NCI-H146 treated with DMSO at 0.1 percent for 48 hours (cell line): ENCODE measurements around the gene APBA3.
"Not testable (repeated sequence)": the region's sequence is repeated elsewhere in the genome, so short reads cannot be mapped to it uniquely, and the experiment has no call there.

Experiments
- DNase-seq: peaks from one replicate; lab custom pipeline; 2025; ENCODE audit not compliant: unreplicated experiment; lab: John Stamatoyannopoulos, UW

Gene APBA3

GRCh38 chr19:3771906-3772455 lies 10.5 kb upstream of the APBA3 start, which contains the start of gene RAX2:
RAX2 (minus strand) TSS chr19:3772228; CDS start chr19:3771742, 486 bp downstream.
- no peak for DNase-seq

GRCh38 chr19:3771000-3771905 lies 9.8 kb upstream of the APBA3 start:
- DNase-seq, result no peak

- no peak for DNase-seq
These were observed 8.9 kb upstream of the APBA3 start for GRCh38 chr19:3770136-3770999.

- DNase-seq, result no peak
These were observed 8.0 kb upstream of the APBA3 start for GRCh38 chr19:3769494-3769893.

GRCh38 chr19:3768748-3769099 lies 7.2 kb upstream of the APBA3 start:
- no peak for DNase-seq

GRCh38 chr19:3768015-3768747 lies 6.7 kb upstream of the APBA3 start:
- no peak for DNase-seq

GRCh38 chr19:3767050-3767449 lies 5.6 kb upstream of the APBA3 start:
- no peak for DNase-seq

- no peak for DNase-seq
These were observed 5.0 kb upstream of the APBA3 start for GRCh38 chr19:3766520-3766919.

GRCh38 chr19:3765757-3766156 lies 4.3 kb upstream of the APBA3 start:
- DNase-seq, result not testable (repeated sequence)

GRCh38 chr19:3765121-3765520 lies 3.6 kb upstream of the APBA3 start:
- DNase-seq, result no peak

GRCh38 chr19:3762501-3763459 lies 1.3 kb upstream of the APBA3 start, which contains the start of gene MRPL54:
MRPL54 (plus strand) TSS chr19:3762682; CDS start chr19:3762701, 19 bp downstream.
- DNase-seq, result peak; percentile 89

- no peak for DNase-seq
These were observed 610 bp upstream of the APBA3 start for GRCh38 chr19:3762130-3762473.

- no peak for DNase-seq
These were observed 576 bp downstream of the APBA3 start for GRCh38 chr19:3760871-3761361.

- DNase-seq, result no peak
These were observed 1.8 kb downstream of the APBA3 start for GRCh38 chr19:3759482-3760254.

- not testable (repeated sequence) for DNase-seq
These were observed 3.2 kb downstream of the APBA3 start for GRCh38 chr19:3758297-3758696.

- DNase-seq, result not testable (repeated sequence)
These were observed 3.8 kb downstream of the APBA3 start for GRCh38 chr19:3757705-3758104.

GRCh38 chr19:3753631-3754410 lies 7.7 kb downstream of the APBA3 start:
- no peak for DNase-seq

- DNase-seq, result no peak
These were observed 9.0 kb downstream of the APBA3 start for GRCh38 chr19:3752492-3752891.
